ENCODE data around the gene GSG1L. TPM values are rescaled to one million over a fixed set of nuclear protein-coding genes. Genes with fewer than 3 reads are reported as not detected.

GSG1L gene
- total RNA-seq, 3 donors from 2014 or later = not detected

GRCh38 chr16:27800817-27801216 lies 262.7 kb downstream of the GSG1L start:
- no peak for TF ChIP-seq CTCF (IDR thresholded peaks at IDR 0.05)
- no peak for TF ChIP-seq POLR2A (IDR thresholded peaks at IDR 0.05)
- TF ChIP-seq POLR2AphosphoS5 (IDR thresholded peaks at IDR 0.05) = no peak
- Histone ChIP-seq H3K9me3 (no peaks in the 10 kb centered on the region), H3K27ac (no peak overlapping the region), H3K4me3 (no peak overlapping the region), H3K27me3 (peaks cover 0 to 26% of the 10 kb centered on the region in 2 donors), H3K4me1 (no peaks in the 10 kb centered on the region), H3K36me3 (no peaks in the 10 kb centered on the region)
- intact Hi-C loops (cut with DNase I; ENCODE audit: low total_unique reads) = no loop called here
- no peak for DNase-seq (ENCODE audit: low spot score in 2 of 2)

- H3K4me3 ChIP-seq = no peak overlapping the region
- H3K27me3 ChIP-seq = peaks cover 0 to 26% of the 10 kb centered on the region in 2 donors
- no peaks in the 10 kb centered on the region for H3K9me3 ChIP-seq
- intact Hi-C loops (cut with DNase I; ENCODE audit: low total_unique reads) = no loop called here
- H3K4me1 ChIP-seq = no peaks in the 10 kb centered on the region
- no peaks in the 10 kb centered on the region for H3K36me3 ChIP-seq
- no peak overlapping the region for H3K27ac ChIP-seq
- DNase-seq (ENCODE audit: low spot score in 2 of 2) = no peak
- TF ChIP-seq POLR2AphosphoS5 (IDR thresholded peaks at IDR 0.05) = no peak
- no peak for TF ChIP-seq POLR2A (IDR thresholded peaks at IDR 0.05)
- TF ChIP-seq CTCF (IDR thresholded peaks at IDR 0.05) = no peak
Measured at GRCh38 chr16:27799896-27800295, 263.6 kb downstream of the GSG1L start.

GRCh38 chr16:27798241-27798640 lies 265.3 kb downstream of the GSG1L start:
- Histone ChIP-seq H3K27me3 (peaks cover 0 to 19% of the 10 kb centered on the region in 2 donors), H3K4me1 (no peaks in the 10 kb centered on the region), H3K27ac (no peak overlapping the region), H3K36me3 (no peaks in the 10 kb centered on the region), H3K9me3 (no peaks in the 10 kb centered on the region), H3K4me3 (no peak overlapping the region)
- TF ChIP-seq POLR2A (IDR thresholded peaks at IDR 0.05) (no peak), CTCF (IDR thresholded peaks at IDR 0.05) (no peak), POLR2AphosphoS5 (IDR thresholded peaks at IDR 0.05) (no peak)
- intact Hi-C loops (cut with DNase I; ENCODE audit: low total_unique reads) = no loop called here
- DNase-seq (ENCODE audit: low spot score in 2 of 2) = no peak

GRCh38 chr16:27795992-27796614 lies 267.4 kb downstream of the GSG1L start:
- Histone ChIP-seq H3K4me1 (no peaks in the 10 kb centered on the region), H3K27ac (no peak overlapping the region), H3K36me3 (no peaks in the 10 kb centered on the region), H3K4me3 (no peak overlapping the region), H3K27me3 (peaks cover 0 to 5% of the 10 kb centered on the region in 2 donors), H3K9me3 (no peaks in the 10 kb centered on the region)
- TF ChIP-seq CTCF (IDR thresholded peaks at IDR 0.05) (no peak), POLR2AphosphoS5 (IDR thresholded peaks at IDR 0.05) (no peak), POLR2A (IDR thresholded peaks at IDR 0.05) (no peak)
- intact Hi-C loops (cut with DNase I; ENCODE audit: low total_unique reads) = no loop called here
- no peak for DNase-seq (ENCODE audit: low spot score in 2 of 2)

- H3K9me3 ChIP-seq = no peaks in the 10 kb centered on the region
- no peak overlapping the region for H3K27ac ChIP-seq
- H3K4me1 ChIP-seq = no peaks in the 10 kb centered on the region
- no peaks in the 10 kb centered on the region for H3K36me3 ChIP-seq
- intact Hi-C loops (cut with DNase I; ENCODE audit: low total_unique reads) = no loop called here
- TF ChIP-seq POLR2AphosphoS5 (IDR thresholded peaks at IDR 0.05) = no peak
- no peak for TF ChIP-seq POLR2A (IDR thresholded peaks at IDR 0.05)
- TF ChIP-seq CTCF (IDR thresholded peaks at IDR 0.05) = no peak
- no peak overlapping the region for H3K4me3 ChIP-seq
- no peak for DNase-seq (ENCODE audit: low spot score in 2 of 2)
- H3K27me3 ChIP-seq = no peaks in the 10 kb centered on the region
Measured at GRCh38 chr16:27793249-27793622, 270.3 kb downstream of the GSG1L start.
